Liver (tissue), 3 donors: ENCODE results near the gene GNB1.

Source experiments
- EGR1 ChIP-seq, 2 donors: IDR thresholded peaks; 2 replicates each; pipeline ENCODE4 v1.6.1; 2016 to 2018; ENCODE audit warnings: antibody characterized with exemption in 2 of 2, low read depth in 2 of 2
- JUND ChIP-seq, 2 donors: IDR thresholded peaks; 2 replicates each; pipeline ENCODE4 v1.6.1; 2016; ENCODE audit warnings: antibody characterized with exemption in 2 of 2
- RAD21 ChIP-seq, 2 donors: IDR thresholded peaks; 2 replicates each; pipeline ENCODE4 v1.6.1; 2016; ENCODE audit warnings: antibody characterized with exemption in 2 of 2, mild to moderate bottlenecking in 2 of 2
- SP1 ChIP-seq: IDR thresholded peaks from 2 replicates; pipeline ENCODE4 v1.6.1; 2018; ENCODE audit warnings: antibody characterized with exemption, mild to moderate bottlenecking
- TAF1 ChIP-seq: conservative IDR thresholded peaks from 2 replicates; pipeline ENCODE4 v1.6.1; 2016; ENCODE audit warnings: antibody characterized with exemption, mild to moderate bottlenecking
- YY1 ChIP-seq: IDR thresholded peaks from 2 replicates; pipeline ENCODE4 v1.6.1; 2016; ENCODE audit warnings: antibody characterized with exemption, mild to moderate bottlenecking
- TF ChIP-seq, protein P1 (sequence below): fragments of 150-350 bp; IDR thresholded peaks from 2 replicates; pipeline ENCODE4 v1.5.1; 2017; ENCODE audit warnings: improper control_type of control experiment, low read depth, low read length; ENCODE audit not compliant: missing input control
- TF ChIP-seq, protein P2 (sequence below): IDR thresholded peaks from 2 replicates; pipeline ENCODE4 v1.6.1; 2016; ENCODE audit warnings: antibody characterized with exemption
- TF ChIP-seq, protein P3 (sequence below): IDR thresholded peaks from 2 replicates; pipeline ENCODE4 v1.6.1; 2016; ENCODE audit warnings: antibody characterized with exemption
- TF ChIP-seq, protein P4 (sequence below): IDR thresholded peaks from 2 replicates; pipeline ENCODE4 v1.6.1; 2016; ENCODE audit warnings: antibody characterized with exemption, mild to moderate bottlenecking
- TF ChIP-seq, protein P5 (sequence below): IDR thresholded peaks from 2 replicates; pipeline ENCODE4 v1.6.1; 2016; ENCODE audit warnings: antibody characterized with exemption
- donor health status: healthy.
- donor health status: healthy.

DNA sequence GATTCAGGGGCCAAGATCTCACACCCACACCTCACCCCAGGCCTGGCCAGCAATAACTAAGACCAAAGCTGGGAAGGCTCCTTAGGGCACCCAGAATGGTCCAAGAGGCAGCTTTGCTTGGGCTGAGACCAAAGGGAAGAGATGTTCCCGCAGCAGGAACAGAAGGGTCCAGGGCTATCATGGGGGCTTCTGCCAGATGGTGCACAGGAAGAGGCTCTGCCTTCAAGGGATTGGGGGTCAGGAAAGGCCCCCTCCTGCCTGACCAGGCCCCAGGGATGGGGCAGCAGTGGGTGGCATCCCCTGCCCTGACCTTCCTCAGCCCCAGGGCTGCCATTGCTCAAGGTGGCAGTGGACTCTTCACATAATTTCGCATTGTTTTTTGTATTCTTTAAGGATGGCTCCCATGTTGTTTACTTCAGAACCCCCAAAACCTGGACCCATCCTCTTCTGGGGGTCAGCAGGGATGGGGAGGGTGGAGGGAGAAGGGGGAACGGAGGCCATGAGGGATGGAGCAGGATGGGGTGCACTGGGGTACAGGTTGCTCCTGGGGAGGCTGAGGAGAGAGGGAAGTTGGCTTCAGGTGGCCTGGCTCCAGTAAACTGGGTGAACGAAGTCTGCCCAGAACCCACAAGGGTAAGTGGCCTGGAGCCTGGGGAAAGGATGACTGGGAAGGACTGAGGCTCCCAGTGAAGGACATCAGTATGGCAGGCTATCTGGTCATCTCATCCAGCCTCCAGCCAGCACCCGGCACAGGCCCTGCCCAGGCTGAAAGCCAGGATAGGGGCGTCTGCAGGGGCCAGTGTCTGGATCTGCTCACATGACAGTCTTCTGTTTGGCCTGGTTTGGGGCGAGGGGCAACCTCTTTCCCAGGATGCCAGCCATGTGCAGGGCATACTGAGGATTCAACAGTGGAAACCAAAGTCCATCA is 110.0 kb downstream of the GNB1 start:
- TF ChIP-seq, protein P1, sequence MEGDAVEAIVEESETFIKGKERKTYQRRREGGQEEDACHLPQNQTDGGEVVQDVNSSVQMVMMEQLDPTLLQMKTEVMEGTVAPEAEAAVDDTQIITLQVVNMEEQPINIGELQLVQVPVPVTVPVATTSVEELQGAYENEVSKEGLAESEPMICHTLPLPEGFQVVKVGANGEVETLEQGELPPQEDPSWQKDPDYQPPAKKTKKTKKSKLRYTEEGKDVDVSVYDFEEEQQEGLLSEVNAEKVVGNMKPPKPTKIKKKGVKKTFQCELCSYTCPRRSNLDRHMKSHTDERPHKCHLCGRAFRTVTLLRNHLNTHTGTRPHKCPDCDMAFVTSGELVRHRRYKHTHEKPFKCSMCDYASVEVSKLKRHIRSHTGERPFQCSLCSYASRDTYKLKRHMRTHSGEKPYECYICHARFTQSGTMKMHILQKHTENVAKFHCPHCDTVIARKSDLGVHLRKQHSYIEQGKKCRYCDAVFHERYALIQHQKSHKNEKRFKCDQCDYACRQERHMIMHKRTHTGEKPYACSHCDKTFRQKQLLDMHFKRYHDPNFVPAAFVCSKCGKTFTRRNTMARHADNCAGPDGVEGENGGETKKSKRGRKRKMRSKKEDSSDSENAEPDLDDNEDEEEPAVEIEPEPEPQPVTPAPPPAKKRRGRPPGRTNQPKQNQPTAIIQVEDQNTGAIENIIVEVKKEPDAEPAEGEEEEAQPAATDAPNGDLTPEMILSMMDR = no peak
- TF ChIP-seq, protein P2, sequence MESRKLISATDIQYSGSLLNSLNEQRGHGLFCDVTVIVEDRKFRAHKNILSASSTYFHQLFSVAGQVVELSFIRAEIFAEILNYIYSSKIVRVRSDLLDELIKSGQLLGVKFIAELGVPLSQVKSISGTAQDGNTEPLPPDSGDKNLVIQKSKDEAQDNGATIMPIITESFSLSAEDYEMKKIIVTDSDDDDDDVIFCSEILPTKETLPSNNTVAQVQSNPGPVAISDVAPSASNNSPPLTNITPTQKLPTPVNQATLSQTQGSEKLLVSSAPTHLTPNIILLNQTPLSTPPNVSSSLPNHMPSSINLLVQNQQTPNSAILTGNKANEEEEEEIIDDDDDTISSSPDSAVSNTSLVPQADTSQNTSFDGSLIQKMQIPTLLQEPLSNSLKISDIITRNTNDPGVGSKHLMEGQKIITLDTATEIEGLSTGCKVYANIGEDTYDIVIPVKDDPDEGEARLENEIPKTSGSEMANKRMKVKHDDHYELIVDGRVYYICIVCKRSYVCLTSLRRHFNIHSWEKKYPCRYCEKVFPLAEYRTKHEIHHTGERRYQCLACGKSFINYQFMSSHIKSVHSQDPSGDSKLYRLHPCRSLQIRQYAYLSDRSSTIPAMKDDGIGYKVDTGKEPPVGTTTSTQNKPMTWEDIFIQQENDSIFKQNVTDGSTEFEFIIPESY = no peak
- no peak for TF ChIP-seq RAD21 (IDR thresholded peaks at IDR 0.05)
- TF ChIP-seq YY1 = no peak
- TF ChIP-seq, protein P3, sequence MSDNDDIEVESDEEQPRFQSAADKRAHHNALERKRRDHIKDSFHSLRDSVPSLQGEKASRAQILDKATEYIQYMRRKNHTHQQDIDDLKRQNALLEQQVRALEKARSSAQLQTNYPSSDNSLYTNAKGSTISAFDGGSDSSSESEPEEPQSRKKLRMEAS = no peak
- TF ChIP-seq JUND (IDR thresholded peaks at IDR 0.05) = no peak
- TF ChIP-seq, protein P4, sequence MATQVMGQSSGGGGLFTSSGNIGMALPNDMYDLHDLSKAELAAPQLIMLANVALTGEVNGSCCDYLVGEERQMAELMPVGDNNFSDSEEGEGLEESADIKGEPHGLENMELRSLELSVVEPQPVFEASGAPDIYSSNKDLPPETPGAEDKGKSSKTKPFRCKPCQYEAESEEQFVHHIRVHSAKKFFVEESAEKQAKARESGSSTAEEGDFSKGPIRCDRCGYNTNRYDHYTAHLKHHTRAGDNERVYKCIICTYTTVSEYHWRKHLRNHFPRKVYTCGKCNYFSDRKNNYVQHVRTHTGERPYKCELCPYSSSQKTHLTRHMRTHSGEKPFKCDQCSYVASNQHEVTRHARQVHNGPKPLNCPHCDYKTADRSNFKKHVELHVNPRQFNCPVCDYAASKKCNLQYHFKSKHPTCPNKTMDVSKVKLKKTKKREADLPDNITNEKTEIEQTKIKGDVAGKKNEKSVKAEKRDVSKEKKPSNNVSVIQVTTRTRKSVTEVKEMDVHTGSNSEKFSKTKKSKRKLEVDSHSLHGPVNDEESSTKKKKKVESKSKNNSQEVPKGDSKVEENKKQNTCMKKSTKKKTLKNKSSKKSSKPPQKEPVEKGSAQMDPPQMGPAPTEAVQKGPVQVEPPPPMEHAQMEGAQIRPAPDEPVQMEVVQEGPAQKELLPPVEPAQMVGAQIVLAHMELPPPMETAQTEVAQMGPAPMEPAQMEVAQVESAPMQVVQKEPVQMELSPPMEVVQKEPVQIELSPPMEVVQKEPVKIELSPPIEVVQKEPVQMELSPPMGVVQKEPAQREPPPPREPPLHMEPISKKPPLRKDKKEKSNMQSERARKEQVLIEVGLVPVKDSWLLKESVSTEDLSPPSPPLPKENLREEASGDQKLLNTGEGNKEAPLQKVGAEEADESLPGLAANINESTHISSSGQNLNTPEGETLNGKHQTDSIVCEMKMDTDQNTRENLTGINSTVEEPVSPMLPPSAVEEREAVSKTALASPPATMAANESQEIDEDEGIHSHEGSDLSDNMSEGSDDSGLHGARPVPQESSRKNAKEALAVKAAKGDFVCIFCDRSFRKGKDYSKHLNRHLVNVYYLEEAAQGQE = no peak
- TF ChIP-seq TAF1 = no peak
- no peak for TF ChIP-seq SP1
- TF ChIP-seq, protein P5, sequence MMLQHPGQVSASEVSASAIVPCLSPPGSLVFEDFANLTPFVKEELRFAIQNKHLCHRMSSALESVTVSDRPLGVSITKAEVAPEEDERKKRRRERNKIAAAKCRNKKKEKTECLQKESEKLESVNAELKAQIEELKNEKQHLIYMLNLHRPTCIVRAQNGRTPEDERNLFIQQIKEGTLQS = no peak
- no peak for TF ChIP-seq EGR1 (IDR thresholded peaks at IDR 0.05; ENCODE audit: low read depth in 2 of 2)
